ENCODE measurements around the gene ZNF536.

Gene ZNF536

GRCh38 chr19:30566681-30567420, 194.7 kb downstream of the ZNF536 start:
- TF ChIP-seq CTCF (IDR thresholded peaks at IDR 0.05; ENCODE audit: insufficient read depth, low read length) (no peak), GABPA (IDR thresholded peaks at IDR 0.05; ENCODE audit: low read depth) (no peak), POLR2AphosphoS5 (IDR thresholded peaks at IDR 0.05; ENCODE audit: low read depth) (no peak), SPI1 (IDR thresholded peaks at IDR 0.05; ENCODE audit: borderline replicate concordance, low read depth) (no peak)
- TF ChIP-seq, protein P1, sequence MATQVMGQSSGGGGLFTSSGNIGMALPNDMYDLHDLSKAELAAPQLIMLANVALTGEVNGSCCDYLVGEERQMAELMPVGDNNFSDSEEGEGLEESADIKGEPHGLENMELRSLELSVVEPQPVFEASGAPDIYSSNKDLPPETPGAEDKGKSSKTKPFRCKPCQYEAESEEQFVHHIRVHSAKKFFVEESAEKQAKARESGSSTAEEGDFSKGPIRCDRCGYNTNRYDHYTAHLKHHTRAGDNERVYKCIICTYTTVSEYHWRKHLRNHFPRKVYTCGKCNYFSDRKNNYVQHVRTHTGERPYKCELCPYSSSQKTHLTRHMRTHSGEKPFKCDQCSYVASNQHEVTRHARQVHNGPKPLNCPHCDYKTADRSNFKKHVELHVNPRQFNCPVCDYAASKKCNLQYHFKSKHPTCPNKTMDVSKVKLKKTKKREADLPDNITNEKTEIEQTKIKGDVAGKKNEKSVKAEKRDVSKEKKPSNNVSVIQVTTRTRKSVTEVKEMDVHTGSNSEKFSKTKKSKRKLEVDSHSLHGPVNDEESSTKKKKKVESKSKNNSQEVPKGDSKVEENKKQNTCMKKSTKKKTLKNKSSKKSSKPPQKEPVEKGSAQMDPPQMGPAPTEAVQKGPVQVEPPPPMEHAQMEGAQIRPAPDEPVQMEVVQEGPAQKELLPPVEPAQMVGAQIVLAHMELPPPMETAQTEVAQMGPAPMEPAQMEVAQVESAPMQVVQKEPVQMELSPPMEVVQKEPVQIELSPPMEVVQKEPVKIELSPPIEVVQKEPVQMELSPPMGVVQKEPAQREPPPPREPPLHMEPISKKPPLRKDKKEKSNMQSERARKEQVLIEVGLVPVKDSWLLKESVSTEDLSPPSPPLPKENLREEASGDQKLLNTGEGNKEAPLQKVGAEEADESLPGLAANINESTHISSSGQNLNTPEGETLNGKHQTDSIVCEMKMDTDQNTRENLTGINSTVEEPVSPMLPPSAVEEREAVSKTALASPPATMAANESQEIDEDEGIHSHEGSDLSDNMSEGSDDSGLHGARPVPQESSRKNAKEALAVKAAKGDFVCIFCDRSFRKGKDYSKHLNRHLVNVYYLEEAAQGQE (IDR thresholded peaks at IDR 0.05; ENCODE audit: insufficient replicate concordance, low read depth), result no peak
- no peak overlapping the region for H3K27ac ChIP-seq (replicated peaks)
- H3K27me3 ChIP-seq (ENCODE audit: insufficient read depth, poor library complexity, severe bottlenecking), result no peaks in the 10 kb centered on the region

DNA sequence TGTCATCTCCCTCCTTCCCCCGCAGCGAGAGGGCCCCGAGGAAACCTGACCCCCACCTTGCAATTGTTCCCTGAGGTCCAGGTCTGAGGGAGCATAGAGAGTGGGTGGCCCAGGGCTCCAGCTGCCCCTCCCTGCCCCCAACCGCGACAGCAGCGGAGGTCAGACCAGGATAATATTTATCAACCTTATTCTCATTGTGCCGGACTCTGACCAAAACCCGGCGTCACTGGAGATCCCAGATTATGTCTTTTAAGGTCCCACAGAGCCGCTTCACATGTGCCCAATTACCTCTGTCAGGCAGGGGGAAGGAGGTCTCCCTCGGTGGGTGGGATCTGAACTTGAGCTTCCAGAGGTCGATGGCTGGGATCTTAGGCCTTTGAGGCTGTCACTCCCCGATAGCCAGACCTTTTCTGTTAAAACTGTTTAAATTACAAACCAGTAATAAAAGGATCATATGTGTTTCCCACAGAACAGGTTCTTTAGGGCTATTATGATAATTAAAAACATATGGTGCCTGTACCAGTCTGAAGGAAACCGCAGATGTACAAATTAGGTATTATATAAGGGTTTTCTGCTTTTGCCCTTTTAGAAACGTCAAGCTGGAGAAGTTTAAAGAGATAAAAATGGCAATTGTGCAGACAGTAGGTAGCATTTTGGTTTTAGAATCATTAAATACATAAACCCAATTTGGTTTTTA, 195.5 kb downstream of the ZNF536 start:
- TF ChIP-seq GABPA (IDR thresholded peaks at IDR 0.05; ENCODE audit: low read depth) (no peak), CTCF (IDR thresholded peaks at IDR 0.05; ENCODE audit: insufficient read depth, low read length) (no peak), SPI1 (IDR thresholded peaks at IDR 0.05; ENCODE audit: borderline replicate concordance, low read depth) (no peak), POLR2AphosphoS5 (IDR thresholded peaks at IDR 0.05; ENCODE audit: low read depth) (no peak)
- TF ChIP-seq, protein P1 (IDR thresholded peaks at IDR 0.05; ENCODE audit: insufficient replicate concordance, low read depth), result no peak
- no peak overlapping the region for H3K4me3 ChIP-seq (replicated peaks; ENCODE audit: insufficient read depth, low read length)
- no peaks in the 10 kb centered on the region for H3K27me3 ChIP-seq (ENCODE audit: insufficient read depth, poor library complexity, severe bottlenecking)
- DNase-seq (ENCODE audit: low read depth in 1 of 2, low spot score in 1 of 2), result no peak
- H3K27ac ChIP-seq (replicated peaks), result no peak overlapping the region

More at GRCh38 chr19:30566681-30567420, 194.7 kb downstream of the ZNF536 start:
- DNase-seq (ENCODE audit: low read depth in 1 of 2, low spot score in 1 of 2), result no peak
- no peak overlapping the region for H3K4me3 ChIP-seq (replicated peaks; ENCODE audit: insufficient read depth, low read length)

- Histone ChIP-seq H3K27me3 (ENCODE audit: insufficient read depth, poor library complexity, severe bottlenecking) (no peaks in the 10 kb centered on the region), H3K27ac (replicated peaks) (no peak overlapping the region), H3K4me3 (replicated peaks; ENCODE audit: insufficient read depth, low read length) (no peak overlapping the region)
- no peak for TF ChIP-seq GABPA (IDR thresholded peaks at IDR 0.05; ENCODE audit: low read depth)
- TF ChIP-seq POLR2AphosphoS5 (IDR thresholded peaks at IDR 0.05; ENCODE audit: low read depth), result no peak
- TF ChIP-seq SPI1 (IDR thresholded peaks at IDR 0.05; ENCODE audit: borderline replicate concordance, low read depth), result no peak
- TF ChIP-seq CTCF (IDR thresholded peaks at IDR 0.05; ENCODE audit: insufficient read depth, low read length), result no peak
- TF ChIP-seq, protein P1 (IDR thresholded peaks at IDR 0.05; ENCODE audit: insufficient replicate concordance, low read depth), result no peak
- no peak for DNase-seq (ENCODE audit: low read depth in 1 of 2, low spot score in 1 of 2)
These were observed 198.0 kb downstream of the ZNF536 start for GRCh38 chr19:30570194-30570593.

Measured in HL-60 (cell line).